SK-N-SH treated with all-trans-retinoic acid at 6 μM for 48 hours (cell line): ENCODE results near the gene DNLZ.

Experiments used
- ATAC-seq: fragments of 200-7000 bp; cut with Tn5 transposase; 3 replicates; pipeline ENCODE4 v1.9.1; 2020; ENCODE audit warnings: mild to moderate bottlenecking, moderate library complexity
- ARNTL ChIP-seq: fragments of 450-650 bp; formaldehyde crosslinking; IDR thresholded peaks from 2 replicates; pipeline ENCODE4 v1.5.0; 2020; ENCODE audit warnings: low read depth, mild to moderate bottlenecking, moderate library complexity, borderline replicate concordance
- BACH2 ChIP-seq: fragments of 250-450 bp; sonication (Bioruptor Pico); IDR thresholded peaks from 2 replicates; pipeline ENCODE4 v1.9.0; 2021; ENCODE audit warnings: mild to moderate bottlenecking, borderline replicate concordance
- CSDC2 ChIP-seq: fragments of 250-450 bp; sonication (Bioruptor Pico); IDR thresholded peaks from 2 replicates; pipeline ENCODE4 v1.5.0; 2020; ENCODE audit warnings: mild to moderate bottlenecking, moderate library complexity
- ESRRG ChIP-seq: fragments of 250-450 bp; sonication (Bioruptor Pico); IDR thresholded peaks from 2 replicates; pipeline ENCODE4 v1.6.1; 2021; ENCODE audit warnings: mild to moderate bottlenecking
- GLIS3 ChIP-seq: fragments of 250-450 bp; sonication (Bioruptor Pico); IDR thresholded peaks from 2 replicates; pipeline ENCODE4 v1.5.0; 2020; ENCODE audit warnings: mild to moderate bottlenecking, moderate library complexity
- ISL1 ChIP-seq: fragments of 250-450 bp; sonication (Bioruptor Pico); IDR thresholded peaks from 2 replicates; pipeline ENCODE4 v2.1.2; 2022; ENCODE audit warnings: mild to moderate bottlenecking, moderate library complexity
- OSR1 ChIP-seq: fragments of 250-450 bp; sonication (Bioruptor Pico); IDR thresholded peaks from 2 replicates; pipeline ENCODE4 v1.8.0; 2022; ENCODE audit warnings: moderate library complexity, mild to moderate bottlenecking, inconsistent platforms
- PPARA ChIP-seq: fragments of 250-450 bp; sonication (Bioruptor Pico); IDR thresholded peaks from 2 replicates; pipeline ENCODE4 v1.5.0; 2020; ENCODE audit warnings: mild to moderate bottlenecking, borderline replicate concordance
- RARB ChIP-seq: fragments of 250-450 bp; sonication (Bioruptor Pico); IDR thresholded peaks from 2 replicates; pipeline ENCODE4 v1.8.0; 2021; ENCODE audit warnings: mild to moderate bottlenecking, moderate library complexity
- SNAI2 ChIP-seq: fragments of 250-450 bp; sonication (Bioruptor Pico); IDR thresholded peaks from 2 replicates; pipeline ENCODE4 v1.5.0; 2020; ENCODE audit warnings: mild to moderate bottlenecking, moderate library complexity
- TCF4 ChIP-seq: fragments of 250-450 bp; sonication (Bioruptor Pico); IDR thresholded peaks from 2 replicates; pipeline ENCODE4 v1.8.0; 2021; ENCODE audit warnings: mild to moderate bottlenecking, moderate library complexity, borderline replicate concordance
- TOX ChIP-seq: fragments of 250-450 bp; sonication (Bioruptor Pico); IDR thresholded peaks from 2 replicates; pipeline ENCODE4 v1.8.0; 2021; ENCODE audit warnings: mild to moderate bottlenecking, moderate library complexity, borderline replicate concordance
- ZC3H10 ChIP-seq: fragments of 250-450 bp; sonication (Bioruptor Pico); IDR thresholded peaks from 2 replicates; pipeline ENCODE4 v1.5.1; 2021; ENCODE audit warnings: mild to moderate bottlenecking, moderate library complexity
- ZFP3 ChIP-seq: fragments of 250-450 bp; sonication (Bioruptor Pico); IDR thresholded peaks from 2 replicates; pipeline ENCODE4 v1.5.0; 2020; ENCODE audit warnings: mild to moderate bottlenecking, moderate library complexity
- ZFP30 ChIP-seq: fragments of 450-650 bp; formaldehyde crosslinking; IDR thresholded peaks from 2 replicates; pipeline ENCODE4 v1.5.0; 2022; ENCODE audit warnings: mild to moderate bottlenecking, moderate library complexity
- ZNF565 ChIP-seq: fragments of 450-650 bp; formaldehyde crosslinking; conservative IDR thresholded peaks from 2 replicates; pipeline ENCODE4 v1.5.0; 2020; ENCODE audit warnings: low read depth, mild to moderate bottlenecking, moderate library complexity
- ZNF70 ChIP-seq: fragments of 450-650 bp; formaldehyde crosslinking; IDR thresholded peaks from 2 replicates; pipeline ENCODE4 v1.5.0; 2020; ENCODE audit warnings: mild to moderate bottlenecking, moderate library complexity
- TF ChIP-seq, protein P1 (sequence below): fragments of 250-450 bp; sonication (Bioruptor Pico); IDR thresholded peaks from 2 replicates; pipeline ENCODE4 v1.5.0; 2020; ENCODE audit warnings: mild to moderate bottlenecking, moderate library complexity
- TF ChIP-seq, protein P2 (sequence below): fragments of 250-450 bp; sonication (Bioruptor Pico); IDR thresholded peaks from 2 replicates; pipeline ENCODE4 v1.8.0; 2021; ENCODE audit warnings: low read depth, mild to moderate bottlenecking, moderate library complexity, borderline replicate concordance
- TF ChIP-seq, protein P3 (sequence below): fragments of 250-450 bp; sonication (Bioruptor Pico); IDR thresholded peaks from 2 replicates; pipeline ENCODE4 v1.5.1; 2020; ENCODE audit warnings: low read depth, mild to moderate bottlenecking, moderate library complexity
- TF ChIP-seq, protein P4 (sequence below): fragments of 250-450 bp; sonication (Bioruptor Pico); IDR thresholded peaks from 2 replicates; pipeline ENCODE4 v1.5.1; 2021; ENCODE audit warnings: mild to moderate bottlenecking, moderate library complexity

DNLZ gene

DNA sequence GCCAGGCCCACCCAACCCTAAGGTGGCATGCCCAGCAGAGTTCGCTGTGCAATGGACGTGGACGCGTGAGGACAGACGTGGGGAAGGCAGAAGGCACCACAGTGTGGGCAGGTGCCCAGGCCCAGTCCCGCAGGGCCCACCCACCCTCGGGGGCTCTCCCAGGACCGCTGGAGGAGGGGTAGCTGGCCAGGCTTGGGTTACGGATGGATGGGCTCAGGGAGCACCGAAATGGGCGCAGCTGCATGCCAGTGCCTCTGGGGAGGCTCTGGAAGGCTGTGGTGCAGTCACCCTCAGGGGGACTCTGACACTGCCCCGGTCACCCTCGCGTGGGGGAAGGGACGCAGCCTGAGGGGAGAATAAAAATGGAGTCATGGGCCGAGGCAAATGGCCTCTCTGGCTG, 45.8 kb downstream of the DNLZ start:
- TF ChIP-seq, protein P1, sequence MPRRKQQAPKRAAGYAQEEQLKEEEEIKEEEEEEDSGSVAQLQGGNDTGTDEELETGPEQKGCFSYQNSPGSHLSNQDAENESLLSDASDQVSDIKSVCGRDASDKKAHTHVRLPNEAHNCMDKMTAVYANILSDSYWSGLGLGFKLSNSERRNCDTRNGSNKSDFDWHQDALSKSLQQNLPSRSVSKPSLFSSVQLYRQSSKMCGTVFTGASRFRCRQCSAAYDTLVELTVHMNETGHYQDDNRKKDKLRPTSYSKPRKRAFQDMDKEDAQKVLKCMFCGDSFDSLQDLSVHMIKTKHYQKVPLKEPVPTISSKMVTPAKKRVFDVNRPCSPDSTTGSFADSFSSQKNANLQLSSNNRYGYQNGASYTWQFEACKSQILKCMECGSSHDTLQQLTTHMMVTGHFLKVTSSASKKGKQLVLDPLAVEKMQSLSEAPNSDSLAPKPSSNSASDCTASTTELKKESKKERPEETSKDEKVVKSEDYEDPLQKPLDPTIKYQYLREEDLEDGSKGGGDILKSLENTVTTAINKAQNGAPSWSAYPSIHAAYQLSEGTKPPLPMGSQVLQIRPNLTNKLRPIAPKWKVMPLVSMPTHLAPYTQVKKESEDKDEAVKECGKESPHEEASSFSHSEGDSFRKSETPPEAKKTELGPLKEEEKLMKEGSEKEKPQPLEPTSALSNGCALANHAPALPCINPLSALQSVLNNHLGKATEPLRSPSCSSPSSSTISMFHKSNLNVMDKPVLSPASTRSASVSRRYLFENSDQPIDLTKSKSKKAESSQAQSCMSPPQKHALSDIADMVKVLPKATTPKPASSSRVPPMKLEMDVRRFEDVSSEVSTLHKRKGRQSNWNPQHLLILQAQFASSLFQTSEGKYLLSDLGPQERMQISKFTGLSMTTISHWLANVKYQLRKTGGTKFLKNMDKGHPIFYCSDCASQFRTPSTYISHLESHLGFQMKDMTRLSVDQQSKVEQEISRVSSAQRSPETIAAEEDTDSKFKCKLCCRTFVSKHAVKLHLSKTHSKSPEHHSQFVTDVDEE (CRISPR knock-in tag) = no peak
- TF ChIP-seq, protein P2, sequence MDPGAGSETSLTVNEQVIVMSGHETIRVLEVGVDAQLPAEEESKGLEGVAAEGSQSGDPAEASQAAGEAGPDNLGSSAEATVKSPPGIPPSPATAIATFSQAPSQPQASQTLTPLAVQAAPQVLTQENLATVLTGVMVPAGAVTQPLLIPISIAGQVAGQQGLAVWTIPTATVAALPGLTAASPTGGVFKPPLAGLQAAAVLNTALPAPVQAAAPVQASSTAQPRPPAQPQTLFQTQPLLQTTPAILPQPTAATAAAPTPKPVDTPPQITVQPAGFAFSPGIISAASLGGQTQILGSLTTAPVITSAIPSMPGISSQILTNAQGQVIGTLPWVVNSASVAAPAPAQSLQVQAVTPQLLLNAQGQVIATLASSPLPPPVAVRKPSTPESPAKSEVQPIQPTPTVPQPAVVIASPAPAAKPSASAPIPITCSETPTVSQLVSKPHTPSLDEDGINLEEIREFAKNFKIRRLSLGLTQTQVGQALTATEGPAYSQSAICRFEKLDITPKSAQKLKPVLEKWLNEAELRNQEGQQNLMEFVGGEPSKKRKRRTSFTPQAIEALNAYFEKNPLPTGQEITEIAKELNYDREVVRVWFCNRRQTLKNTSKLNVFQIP (CRISPR knock-in tag) = no peak
- no peak for TF ChIP-seq TCF4
- TF ChIP-seq OSR1 (CRISPR knock-in tag) = no peak
- no peak for TF ChIP-seq ZNF565 (CRISPR knock-in tag)
- TF ChIP-seq BACH2 (CRISPR knock-in tag) = no peak
- TF ChIP-seq ARNTL (CRISPR knock-in tag) = no peak
- TF ChIP-seq ZFP30 (CRISPR knock-in tag) = no peak
- TF ChIP-seq, protein P3, sequence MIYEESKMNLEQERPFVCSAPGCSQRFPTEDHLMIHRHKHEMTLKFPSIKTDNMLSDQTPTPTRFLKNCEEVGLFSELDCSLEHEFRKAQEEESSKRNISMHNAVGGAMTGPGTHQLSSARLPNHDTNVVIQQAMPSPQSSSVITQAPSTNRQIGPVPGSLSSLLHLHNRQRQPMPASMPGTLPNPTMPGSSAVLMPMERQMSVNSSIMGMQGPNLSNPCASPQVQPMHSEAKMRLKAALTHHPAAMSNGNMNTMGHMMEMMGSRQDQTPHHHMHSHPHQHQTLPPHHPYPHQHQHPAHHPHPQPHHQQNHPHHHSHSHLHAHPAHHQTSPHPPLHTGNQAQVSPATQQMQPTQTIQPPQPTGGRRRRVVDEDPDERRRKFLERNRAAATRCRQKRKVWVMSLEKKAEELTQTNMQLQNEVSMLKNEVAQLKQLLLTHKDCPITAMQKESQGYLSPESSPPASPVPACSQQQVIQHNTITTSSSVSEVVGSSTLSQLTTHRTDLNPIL (CRISPR knock-in tag) = no peak
- TF ChIP-seq TOX (CRISPR knock-in tag) = no peak
- TF ChIP-seq ZFP3 = no peak
- TF ChIP-seq, protein P4, sequence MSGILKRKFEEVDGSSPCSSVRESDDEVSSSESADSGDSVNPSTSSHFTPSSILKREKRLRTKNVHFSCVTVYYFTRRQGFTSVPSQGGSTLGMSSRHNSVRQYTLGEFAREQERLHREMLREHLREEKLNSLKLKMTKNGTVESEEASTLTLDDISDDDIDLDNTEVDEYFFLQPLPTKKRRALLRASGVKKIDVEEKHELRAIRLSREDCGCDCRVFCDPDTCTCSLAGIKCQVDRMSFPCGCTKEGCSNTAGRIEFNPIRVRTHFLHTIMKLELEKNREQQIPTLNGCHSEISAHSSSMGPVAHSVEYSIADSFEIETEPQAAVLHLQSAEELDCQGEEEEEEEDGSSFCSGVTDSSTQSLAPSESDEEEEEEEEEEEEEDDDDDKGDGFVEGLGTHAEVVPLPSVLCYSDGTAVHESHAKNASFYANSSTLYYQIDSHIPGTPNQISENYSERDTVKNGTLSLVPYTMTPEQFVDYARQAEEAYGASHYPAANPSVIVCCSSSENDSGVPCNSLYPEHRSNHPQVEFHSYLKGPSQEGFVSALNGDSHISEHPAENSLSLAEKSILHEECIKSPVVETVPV (CRISPR knock-in tag) = no peak
- TF ChIP-seq GLIS3 (CRISPR knock-in tag) = no peak
- no peak; the same call in 2 of the 3 replicates for ATAC-seq

DNA sequence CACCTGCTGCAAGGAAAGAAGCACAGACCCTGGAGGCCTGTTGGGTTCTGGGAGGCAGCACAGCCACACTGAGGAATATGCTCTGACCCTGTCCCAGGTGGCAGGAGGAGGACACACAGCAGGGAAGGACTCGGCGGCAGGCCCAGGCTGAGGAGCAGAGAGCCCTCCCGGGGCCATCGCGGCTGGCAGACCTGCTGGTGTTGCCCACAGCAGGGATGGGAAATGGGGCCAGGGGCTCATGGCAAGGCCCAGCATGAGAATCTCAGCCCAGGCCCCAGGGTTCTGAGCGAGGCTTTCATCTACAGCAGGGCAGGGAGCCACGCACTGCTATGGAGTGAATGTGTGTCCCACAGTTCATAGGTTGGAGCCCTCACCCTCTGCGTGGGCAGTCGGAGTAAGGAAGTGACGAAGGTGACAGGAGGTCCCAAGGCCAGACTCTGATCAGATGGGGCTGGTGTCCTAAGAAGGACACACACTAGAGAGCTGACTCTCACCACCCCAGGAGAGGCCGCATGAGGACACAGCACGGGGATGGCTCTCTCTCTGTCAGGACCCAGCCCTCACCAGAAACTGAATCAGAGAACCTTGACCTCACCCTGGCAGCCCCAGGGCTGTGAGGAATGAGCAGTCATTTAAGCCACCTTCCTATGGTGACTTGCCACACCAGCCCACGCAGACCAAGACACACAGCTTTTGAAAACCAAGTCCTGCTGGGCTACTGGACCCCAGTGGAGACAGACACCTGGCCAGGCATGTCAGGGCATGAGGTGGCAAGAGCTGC, 46.5 kb downstream of the DNLZ start:
- TF ChIP-seq, protein P4 (CRISPR knock-in tag) = no peak
- TF ChIP-seq ISL1 (CRISPR knock-in tag) = no peak
- TF ChIP-seq, protein P1 (CRISPR knock-in tag) = no peak
- no peak for TF ChIP-seq ZFP3
- TF ChIP-seq ZC3H10 = no peak
- no peak for TF ChIP-seq RARB (CRISPR knock-in tag)
- TF ChIP-seq, protein P2 (CRISPR knock-in tag) = no peak
- TF ChIP-seq ZFP30 (CRISPR knock-in tag) = no peak
- no peak for TF ChIP-seq ZNF70 (CRISPR knock-in tag)
- TF ChIP-seq CSDC2 (CRISPR knock-in tag) = no peak
- TF ChIP-seq SNAI2 (CRISPR knock-in tag) = no peak
- TF ChIP-seq GLIS3 (CRISPR knock-in tag) = no peak
- no peak for TF ChIP-seq TOX (CRISPR knock-in tag)
- no peak for TF ChIP-seq ESRRG (CRISPR knock-in tag)
- no peak for TF ChIP-seq ARNTL (CRISPR knock-in tag)
- TF ChIP-seq, protein P3 (CRISPR knock-in tag) = no peak
- TF ChIP-seq BACH2 (CRISPR knock-in tag) = no peak
- no peak for TF ChIP-seq TCF4
- no peak for TF ChIP-seq PPARA (CRISPR knock-in tag)
- no peak for ATAC-seq
